Measurements from ENCODE around the gene RRP1.
A peak's percentile ranks its signal among the peaks of the same experiment; 100 is the strongest.

Gene RRP1

GRCh38 chr21:43846430-43846829 lies 57.1 kb downstream of the RRP1 start:
- no peak for DNase-seq

GRCh38 chr21:43847301-43847700 lies 57.9 kb downstream of the RRP1 start:
- DNase-seq: no peak

GRCh38 chr21:43848771-43849170 lies 59.4 kb downstream of the RRP1 start:
- DNase-seq: no peak

- DNase-seq: no peak
Measured at GRCh38 chr21:43849532-43850299, 60.3 kb downstream of the RRP1 start.

GRCh38 chr21:43850728-43851295 lies 61.4 kb downstream of the RRP1 start:
- peak; percentile 51 to 83 (median 73) for DNase-seq

- DNase-seq: no peak
Measured at GRCh38 chr21:43851593-43851992, 62.2 kb downstream of the RRP1 start.

GRCh38 chr21:43853851-43854772 lies 64.7 kb downstream of the RRP1 start:
- no peak for DNase-seq
